ENCODE measurements around the gene DLGAP5.

- TF ChIP-seq CTCF (IDR thresholded peaks at IDR 0.05; ENCODE audit: low read depth, low read length) = no peak
- TF ChIP-seq POLR2A (IDR thresholded peaks at IDR 0.05; ENCODE audit: extremely low read depth, insufficient read length) = no peak
- TF ChIP-seq MAX (IDR thresholded peaks at IDR 0.05; ENCODE audit: low read depth, low read length) = no peak
These were observed 21.2 kb upstream of the DLGAP5 start for GRCh38 chr14:55212634-55213033.
